Thyroid gland (tissue), 4 donors: ENCODE measurements around the gene ACVR1.

Experiments used
- POLR2A ChIP-seq, 2 donors: fragments of 450-650 bp; IDR thresholded peaks; one replicate each; pipeline ENCODE4 v1.6.1; 2017; ENCODE audit warnings: antibody characterized with exemption in 2 of 2, mild to moderate bottlenecking in 2 of 2, moderate library complexity in 1 of 2
- TF ChIP-seq, protein P1 (sequence below), 6 experiments: fragments of 200-600 bp in 3 of 6; fragments of 450-650 bp in 3 of 6; sonication (generic) in 3 of 6; IDR thresholded peaks; one replicate each; pipeline ENCODE4 v1.5.1; 2016 to 2019; ENCODE audit warnings: antibody characterized with exemption in 6 of 6, mild to moderate bottlenecking in 2 of 6, inconsistent platforms in 1 of 6, moderate library complexity in 1 of 6

DNA sequence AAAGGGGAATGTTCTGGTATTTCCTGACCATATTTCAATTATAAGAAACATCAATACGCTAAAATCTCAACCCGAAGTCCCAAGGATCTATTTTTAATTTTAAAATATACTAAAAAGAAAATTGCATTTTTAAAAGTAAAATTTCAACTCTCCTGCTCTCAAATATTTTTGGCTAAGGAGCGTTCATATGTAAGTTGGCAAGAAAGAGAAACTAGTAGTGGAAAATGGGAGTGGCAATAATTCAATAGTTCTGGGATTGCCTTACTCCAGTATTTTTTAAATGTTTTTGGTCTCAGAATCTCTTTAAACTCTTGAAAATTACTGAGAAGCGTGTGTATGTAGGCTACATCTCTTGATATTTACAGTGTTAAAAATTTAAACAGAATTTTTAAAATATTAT, 72.7 kb downstream of the ACVR1 start:
- TF ChIP-seq, protein P1, sequence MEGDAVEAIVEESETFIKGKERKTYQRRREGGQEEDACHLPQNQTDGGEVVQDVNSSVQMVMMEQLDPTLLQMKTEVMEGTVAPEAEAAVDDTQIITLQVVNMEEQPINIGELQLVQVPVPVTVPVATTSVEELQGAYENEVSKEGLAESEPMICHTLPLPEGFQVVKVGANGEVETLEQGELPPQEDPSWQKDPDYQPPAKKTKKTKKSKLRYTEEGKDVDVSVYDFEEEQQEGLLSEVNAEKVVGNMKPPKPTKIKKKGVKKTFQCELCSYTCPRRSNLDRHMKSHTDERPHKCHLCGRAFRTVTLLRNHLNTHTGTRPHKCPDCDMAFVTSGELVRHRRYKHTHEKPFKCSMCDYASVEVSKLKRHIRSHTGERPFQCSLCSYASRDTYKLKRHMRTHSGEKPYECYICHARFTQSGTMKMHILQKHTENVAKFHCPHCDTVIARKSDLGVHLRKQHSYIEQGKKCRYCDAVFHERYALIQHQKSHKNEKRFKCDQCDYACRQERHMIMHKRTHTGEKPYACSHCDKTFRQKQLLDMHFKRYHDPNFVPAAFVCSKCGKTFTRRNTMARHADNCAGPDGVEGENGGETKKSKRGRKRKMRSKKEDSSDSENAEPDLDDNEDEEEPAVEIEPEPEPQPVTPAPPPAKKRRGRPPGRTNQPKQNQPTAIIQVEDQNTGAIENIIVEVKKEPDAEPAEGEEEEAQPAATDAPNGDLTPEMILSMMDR (IDR thresholded peaks at IDR 0.05): no peak
- no peak for TF ChIP-seq POLR2A (IDR thresholded peaks at IDR 0.05)
